ENCODE results near the gene SNTG2. TPM values are rescaled to one million over a fixed set of nuclear protein-coding genes. Genes with fewer than 3 reads are reported as not detected.

SNTG2 gene
- total and polyA plus RNA-seq, 12 donors, result 0.39 to 2.8 (median 1.0) TPM; not detected in 1

DNA sequence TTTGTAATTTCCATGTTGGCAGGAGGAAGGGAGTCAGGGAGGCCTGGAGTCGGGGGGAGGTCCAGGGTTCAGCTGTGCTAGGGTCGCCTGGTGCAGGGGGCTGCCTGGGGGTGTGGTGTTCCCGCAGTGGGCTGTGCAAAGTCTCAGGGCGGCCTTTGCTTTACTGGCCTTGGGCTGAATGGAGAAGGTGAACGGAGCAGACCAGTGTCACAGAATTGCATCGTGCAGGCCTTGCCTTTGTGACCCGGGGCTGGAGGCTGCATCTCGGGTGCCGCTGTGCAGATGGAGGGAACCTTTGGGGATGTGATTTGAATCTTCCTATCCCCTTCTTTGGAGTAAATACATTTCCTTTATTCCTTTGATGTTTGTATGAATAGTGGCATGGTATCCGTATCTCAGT is 8.8 kb downstream of the SNTG2 start:
- DNase-seq (no peak), ATAC-seq (no peak)
- WGBS, 2 donors, result 88 to 89% methylated on average over 10 of the region's 10 CpGs
- peaks cover 0 to 33% (median 3%) of the 10 kb centered on the region in 7 donors for H3K27me3 ChIP-seq
- no peak overlapping the region for H3K27ac ChIP-seq
- no peak overlapping the region for H3K4me3 ChIP-seq
- intact Hi-C loops (cut with DNase I), result loop anchor here in 1 of 10 donors (10.0 kb wide), 1 partner anchor 585 kb away; no protein-coding TSS in a partner anchor
- no peaks in the 10 kb centered on the region for H3K4me1 ChIP-seq
- no peaks in the 10 kb centered on the region for H3K36me3 ChIP-seq
- TF ChIP-seq, protein P1, sequence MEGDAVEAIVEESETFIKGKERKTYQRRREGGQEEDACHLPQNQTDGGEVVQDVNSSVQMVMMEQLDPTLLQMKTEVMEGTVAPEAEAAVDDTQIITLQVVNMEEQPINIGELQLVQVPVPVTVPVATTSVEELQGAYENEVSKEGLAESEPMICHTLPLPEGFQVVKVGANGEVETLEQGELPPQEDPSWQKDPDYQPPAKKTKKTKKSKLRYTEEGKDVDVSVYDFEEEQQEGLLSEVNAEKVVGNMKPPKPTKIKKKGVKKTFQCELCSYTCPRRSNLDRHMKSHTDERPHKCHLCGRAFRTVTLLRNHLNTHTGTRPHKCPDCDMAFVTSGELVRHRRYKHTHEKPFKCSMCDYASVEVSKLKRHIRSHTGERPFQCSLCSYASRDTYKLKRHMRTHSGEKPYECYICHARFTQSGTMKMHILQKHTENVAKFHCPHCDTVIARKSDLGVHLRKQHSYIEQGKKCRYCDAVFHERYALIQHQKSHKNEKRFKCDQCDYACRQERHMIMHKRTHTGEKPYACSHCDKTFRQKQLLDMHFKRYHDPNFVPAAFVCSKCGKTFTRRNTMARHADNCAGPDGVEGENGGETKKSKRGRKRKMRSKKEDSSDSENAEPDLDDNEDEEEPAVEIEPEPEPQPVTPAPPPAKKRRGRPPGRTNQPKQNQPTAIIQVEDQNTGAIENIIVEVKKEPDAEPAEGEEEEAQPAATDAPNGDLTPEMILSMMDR (IDR thresholded peaks at IDR 0.05), result no peak
- H3K9me3 ChIP-seq, result no peaks in the 10 kb centered on the region

DNA sequence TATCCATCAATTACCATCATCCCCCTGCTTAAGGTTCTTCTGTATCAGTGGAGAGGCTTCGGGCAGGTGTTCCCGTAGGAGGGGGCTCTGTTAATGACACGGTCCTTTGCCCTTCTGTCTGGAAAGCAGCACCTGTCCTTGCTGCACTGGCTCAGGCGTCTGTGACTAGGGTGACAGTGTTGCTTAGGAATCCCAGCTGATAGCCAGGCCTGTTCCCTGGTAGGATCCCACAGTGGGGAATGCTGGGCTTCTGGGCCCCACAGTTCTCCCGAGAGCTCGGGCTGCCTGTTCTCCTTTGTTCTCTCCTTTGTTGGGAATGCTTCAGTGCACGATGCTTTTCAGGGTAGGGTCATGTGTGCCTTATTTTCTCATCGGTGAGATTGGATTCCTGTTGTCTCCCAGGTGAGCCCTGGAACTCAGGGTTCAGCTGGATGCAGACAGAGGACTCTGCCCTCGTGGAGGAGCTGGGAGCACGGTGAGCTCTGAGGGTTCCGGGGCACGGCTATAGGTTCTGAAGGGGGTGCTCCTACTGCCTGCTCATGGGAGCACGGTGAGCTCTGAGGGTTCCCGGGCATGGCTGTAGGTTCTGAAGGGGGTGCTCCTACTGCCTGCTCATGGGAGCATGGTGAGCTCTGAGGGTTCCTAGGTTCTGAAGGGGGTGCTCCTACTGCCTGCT is 9.6 kb downstream of the SNTG2 start:
- intact Hi-C loops (cut with DNase I), result loop anchor here in 1 of 10 donors (5.0 kb wide), 1 partner anchor 577 kb away; no protein-coding TSS in a partner anchor
- H3K27me3 ChIP-seq, result peaks cover 0 to 33% (median 3%) of the 10 kb centered on the region in 7 donors
- no peak overlapping the region for H3K4me3 ChIP-seq
- no peaks in the 10 kb centered on the region for H3K4me1 ChIP-seq
- H3K27ac ChIP-seq, result no peak overlapping the region
- DNase-seq, result no peak
- no peaks in the 10 kb centered on the region for H3K9me3 ChIP-seq
- no peaks in the 10 kb centered on the region for H3K36me3 ChIP-seq
- 70 to 79% methylated on average over 14 of the region's 14 CpGs for WGBS, 2 donors
- ATAC-seq, result no peak
- TF ChIP-seq, protein P1 (IDR thresholded peaks at IDR 0.05), result no peak

DNA sequence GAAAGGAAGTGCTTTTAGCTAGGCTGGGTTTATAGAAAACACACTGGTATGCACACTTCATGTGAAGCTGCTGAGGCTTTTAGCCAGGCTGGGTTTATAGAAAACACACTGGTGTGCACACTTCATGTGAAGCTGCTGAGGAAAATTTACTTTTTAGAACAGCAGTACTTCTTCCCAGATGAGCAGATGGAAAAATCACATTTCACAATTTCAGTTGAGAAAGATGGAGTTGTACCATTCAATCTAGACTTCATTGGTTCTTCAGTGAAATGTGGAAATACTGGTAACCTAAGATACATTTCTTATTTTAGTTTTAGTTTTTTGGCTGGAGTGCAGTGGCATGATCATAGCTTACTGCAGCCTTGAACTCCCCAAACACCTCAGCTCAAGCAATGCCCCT is 11.1 kb downstream of the SNTG2 start:
- H3K36me3 ChIP-seq, result no peaks in the 10 kb centered on the region
- H3K9me3 ChIP-seq, result no peaks in the 10 kb centered on the region
- H3K4me3 ChIP-seq, result no peak overlapping the region
- H3K27ac ChIP-seq, result no peak overlapping the region
- H3K27me3 ChIP-seq, result peaks cover 0 to 32% (median 4%) of the 10 kb centered on the region in 7 donors
- no peak for DNase-seq
- intact Hi-C loops (cut with DNase I), result loop anchor here in 1 of 10 donors (5.0 kb wide), 1 partner anchor 576 kb away; no protein-coding TSS in a partner anchor
- ATAC-seq, result no peak
- H3K4me1 ChIP-seq, result no peaks in the 10 kb centered on the region
- TF ChIP-seq, protein P1 (IDR thresholded peaks at IDR 0.05), result no peak

DNA sequence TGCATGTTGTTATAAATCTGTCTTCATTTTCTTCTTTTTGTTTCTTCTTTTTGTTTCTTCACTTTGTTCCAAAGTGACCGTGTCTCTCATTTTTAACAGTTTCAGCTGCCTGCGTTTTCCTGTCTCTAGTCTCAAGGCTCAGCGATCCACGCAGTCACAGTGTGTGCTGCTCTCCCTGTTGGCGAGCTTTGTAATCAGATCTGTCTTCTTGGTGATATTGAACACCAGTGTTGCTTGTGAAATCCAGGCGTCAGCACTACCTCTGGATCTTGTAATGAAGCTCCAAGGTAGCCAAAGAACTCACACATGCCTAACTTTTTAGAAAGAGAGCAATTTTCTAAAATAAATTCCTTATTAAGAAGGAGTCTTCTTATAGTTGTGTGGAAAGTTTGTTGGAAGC is 13.2 kb downstream of the SNTG2 start:
- DNase-seq, result no peak
- 60 to 69% methylated on average over 6 of the region's 6 CpGs for WGBS, 2 donors
- Histone ChIP-seq H3K36me3 (no peaks in the 10 kb centered on the region), H3K27me3 (peaks cover 0 to 30% (median 9%) of the 10 kb centered on the region in 7 donors), H3K4me3 (no peak overlapping the region), H3K27ac (no peak overlapping the region), H3K4me1 (no peaks in the 10 kb centered on the region), H3K9me3 (peaks cover 0 to 15% (median 5%) of the 10 kb centered on the region in 11 donors)
- TF ChIP-seq, protein P1 (IDR thresholded peaks at IDR 0.05), result no peak
- ATAC-seq, result no peak
- intact Hi-C loops (cut with DNase I), result loop anchor here in 1 of 10 donors (5.0 kb wide), 1 partner anchor 573 kb away; no protein-coding TSS in a partner anchor
